Central memory CD8-positive, alpha-beta T cell (primary cell): ENCODE measurements around the gene FRMD4A.

Experiments used
- ATAC-seq: fragments of 150-1000 bp; cut with Tn5 transposase; replicated peaks from 2 replicates; pipeline ENCODE4 v1.10.0; 2022; ENCODE audit warnings: mild to moderate bottlenecking, moderate FRiP score, moderate number of reproducible peaks; ENCODE audit not compliant: poor library complexity, severe bottlenecking; ENCODE audit errors: extremely low read depth
- DNase-seq, 2 donors: peaks; one replicate each; pipeline ENCODE4 v3.0.0; 2021; ENCODE audit warnings: low spot score in 2 of 2
- H3K27ac Mint-ChIP-seq: one replicate; pipeline ENCODE4 v1.8.0; 2022; ENCODE audit warnings: low read depth, mild to moderate bottlenecking, moderate library complexity, mixed read lengths
- H3K27me3 Mint-ChIP-seq: one replicate; pipeline ENCODE4 v1.8.0; 2022; ENCODE audit warnings: mixed read lengths
- H3K36me3 Mint-ChIP-seq: one replicate; pipeline ENCODE4 v1.8.0; 2022; ENCODE audit warnings: mild to moderate bottlenecking, moderate library complexity, mixed read lengths; ENCODE audit not compliant: insufficient read depth
- H3K4me1 Mint-ChIP-seq: one replicate; pipeline ENCODE4 v1.8.0; 2022; ENCODE audit warnings: mixed read lengths
- H3K4me3 Mint-ChIP-seq: one replicate; pipeline ENCODE4 v1.8.0; 2022; ENCODE audit warnings: mild to moderate bottlenecking, moderate library complexity, mixed read lengths
- H3K9me3 Mint-ChIP-seq: one replicate; pipeline ENCODE4 v1.8.0; 2022; ENCODE audit warnings: mixed read lengths

FRMD4A gene

GRCh38 chr10:14024329-14025202 is 306.2 kb downstream of the FRMD4A start:
- H3K4me3 Mint-ChIP-seq: no peak overlapping the region
- no peak for DNase-seq
- no peaks in the 10 kb centered on the region for H3K9me3 Mint-ChIP-seq
- H3K27me3 Mint-ChIP-seq: peaks cover 16% of the 10 kb centered on the region
- ATAC-seq: no peak
- no peak overlapping the region for H3K27ac Mint-ChIP-seq
- no peaks in the 10 kb centered on the region for H3K36me3 Mint-ChIP-seq
- H3K4me1 Mint-ChIP-seq: no peaks in the 10 kb centered on the region

- ATAC-seq (no peak), DNase-seq (no peak)
- Mint-ChIP-seq H3K9me3 (peaks cover 3% of the 10 kb centered on the region), H3K4me1 (no peaks in the 10 kb centered on the region), H3K27ac (no peak overlapping the region), H3K4me3 (no peak overlapping the region), H3K27me3 (peaks cover 11% of the 10 kb centered on the region), H3K36me3 (no peaks in the 10 kb centered on the region)
Measured at GRCh38 chr10:14023673-14024328, 306.9 kb downstream of the FRMD4A start.

GRCh38 chr10:14022954-14023672 is 307.6 kb downstream of the FRMD4A start:
- Mint-ChIP-seq H3K4me1 (no peaks in the 10 kb centered on the region), H3K4me3 (no peak overlapping the region), H3K36me3 (no peaks in the 10 kb centered on the region), H3K27ac (no peak overlapping the region), H3K27me3 (peaks cover 11% of the 10 kb centered on the region), H3K9me3 (peaks cover 9% of the 10 kb centered on the region)
- ATAC-seq: no peak
- no peak for DNase-seq

- H3K36me3 Mint-ChIP-seq: no peaks in the 10 kb centered on the region
- H3K4me1 Mint-ChIP-seq: no peaks in the 10 kb centered on the region
- DNase-seq: no peak
- H3K4me3 Mint-ChIP-seq: no peak overlapping the region
- H3K9me3 Mint-ChIP-seq: peaks cover 9% of the 10 kb centered on the region
- H3K27ac Mint-ChIP-seq: no peak overlapping the region
- no peak for ATAC-seq
- peaks cover 10% of the 10 kb centered on the region for H3K27me3 Mint-ChIP-seq
Measured at GRCh38 chr10:14022052-14022451, 308.7 kb downstream of the FRMD4A start.

- Mint-ChIP-seq H3K9me3 (peaks cover 9% of the 10 kb centered on the region), H3K36me3 (no peaks in the 10 kb centered on the region), H3K4me1 (peaks cover 7% of the 10 kb centered on the region), H3K27me3 (peaks cover 10% of the 10 kb centered on the region), H3K27ac (no peak overlapping the region), H3K4me3 (no peak overlapping the region)
- ATAC-seq: no peak
- no peak for DNase-seq
Measured at GRCh38 chr10:14020037-14020664, 310.6 kb downstream of the FRMD4A start.

GRCh38 chr10:14017467-14017866 is 313.3 kb downstream of the FRMD4A start:
- Mint-ChIP-seq H3K36me3 (no peaks in the 10 kb centered on the region), H3K27ac (no peak overlapping the region), H3K4me3 (no peak overlapping the region), H3K27me3 (peaks cover 10% of the 10 kb centered on the region), H3K9me3 (peaks cover 9% of the 10 kb centered on the region), H3K4me1 (peaks cover 7% of the 10 kb centered on the region)
- DNase-seq: no peak
- ATAC-seq: no peak

GRCh38 chr10:14016931-14017333 is 313.8 kb downstream of the FRMD4A start:
- Mint-ChIP-seq H3K27me3 (peaks cover 10% of the 10 kb centered on the region), H3K9me3 (peaks cover 9% of the 10 kb centered on the region), H3K27ac (no peak overlapping the region), H3K4me3 (no peak overlapping the region), H3K36me3 (peaks cover under 1% of the 10 kb centered on the region), H3K4me1 (peaks cover 8% of the 10 kb centered on the region)
- ATAC-seq (no peak), DNase-seq (no peak)

GRCh38 chr10:14016011-14016536 is 314.6 kb downstream of the FRMD4A start:
- no peak overlapping the region for H3K27ac Mint-ChIP-seq
- peaks cover 1% of the 10 kb centered on the region for H3K36me3 Mint-ChIP-seq
- H3K9me3 Mint-ChIP-seq: peaks cover 9% of the 10 kb centered on the region
- H3K27me3 Mint-ChIP-seq: peaks cover 17% of the 10 kb centered on the region
- ATAC-seq (peak; percentile 40), DNase-seq (no peak)
- no peak overlapping the region for H3K4me3 Mint-ChIP-seq
- H3K4me1 Mint-ChIP-seq: peaks cover 17% of the 10 kb centered on the region

- H3K27me3 Mint-ChIP-seq: peaks cover 17% of the 10 kb centered on the region
- peaks cover 30% of the 10 kb centered on the region for H3K4me1 Mint-ChIP-seq
- no peak for ATAC-seq
- DNase-seq: no peak
- H3K36me3 Mint-ChIP-seq: peaks cover 5% of the 10 kb centered on the region
- H3K27ac Mint-ChIP-seq: no peak overlapping the region
- peaks cover 9% of the 10 kb centered on the region for H3K9me3 Mint-ChIP-seq
- H3K4me3 Mint-ChIP-seq: no peak overlapping the region
Measured at GRCh38 chr10:14014423-14014822, 316.3 kb downstream of the FRMD4A start.

- peaks cover 13% of the 10 kb centered on the region for H3K36me3 Mint-ChIP-seq
- no peak overlapping the region for H3K4me3 Mint-ChIP-seq
- no peaks in the 10 kb centered on the region for H3K9me3 Mint-ChIP-seq
- peaks cover 16% of the 10 kb centered on the region for H3K27me3 Mint-ChIP-seq
- DNase-seq (no peak), ATAC-seq (no peak)
- H3K4me1 Mint-ChIP-seq: peaks cover 48% of the 10 kb centered on the region
- H3K27ac Mint-ChIP-seq: peak overlapping the region; percentile 11
Measured at GRCh38 chr10:14010769-14011574, 319.8 kb downstream of the FRMD4A start.

GRCh38 chr10:14010101-14010558 is 320.6 kb downstream of the FRMD4A start:
- Mint-ChIP-seq H3K27ac (peak overlapping the region; percentile 87), H3K4me3 (peak overlapping the region; percentile 78), H3K27me3 (peaks cover 16% of the 10 kb centered on the region), H3K4me1 (peaks cover 45% of the 10 kb centered on the region), H3K36me3 (peaks cover 13% of the 10 kb centered on the region), H3K9me3 (no peaks in the 10 kb centered on the region)
- DNase-seq (no peak), ATAC-seq (no peak)
